Cardiac muscle cell (in vitro differentiated cells and primary cell): Measurements from ENCODE around the gene SLC25A21. TPM values are rescaled to one million over a fixed set of nuclear protein-coding genes. Genes with fewer than 3 reads are reported as not detected.
"Not testable (repeated sequence)": the region's sequence is repeated elsewhere in the genome, so short reads cannot be mapped to it uniquely, and the experiment has no call there.

ENCODE experiments used
- DNase-seq, 2 donors: peaks; one replicate each; pipeline versions ENCODE4 v3.0.0 to v3.0.0-alpha.2; 2010 to 2017; ENCODE audit warnings: low read depth in 1 of 2, low spot score in 1 of 2
- H3K27ac ChIP-seq: fragments of 200-600 bp; sonication (generic); 2 replicates; pipeline ENCODE4 v1.5.1; 2016
- H3K27me3 ChIP-seq: fragments of 200-600 bp; sonication (generic); 2 replicates; pipeline ENCODE4 v1.6.0; 2016; ENCODE audit warnings: control low read depth
- H3K36me3 ChIP-seq: fragments of 200-600 bp; sonication (generic); 2 replicates; pipeline ENCODE4 v1.5.1; 2016; ENCODE audit warnings: control low read depth
- H3K4me1 ChIP-seq: fragments of 200-600 bp; sonication (generic); 2 replicates; pipeline ENCODE4 v1.8.1; 2017; ENCODE audit warnings: low read depth, mild to moderate bottlenecking, mixed run types
- H3K4me3 ChIP-seq: fragments of 200-600 bp; sonication (generic); 2 replicates; pipeline ENCODE4 v1.5.1; 2016; ENCODE audit warnings: mild to moderate bottlenecking
- H3K9me3 ChIP-seq: fragments of 200-600 bp; sonication (generic); 2 replicates; pipeline ENCODE4 v1.5.1; 2017; ENCODE audit warnings: low read depth, mild to moderate bottlenecking, control low read depth
- CTCF ChIP-seq: IDR thresholded peaks from 2 replicates; pipeline ENCODE4 v1.5.1; 2012; ENCODE audit warnings: low read depth, mild to moderate bottlenecking, low read length
- polyA plus RNA-seq: library from polyadenylated mRNA; unstranded; fragments of >200 nt; fragmentation: Nextera tagmentation; extraction: Ambion mirVana; gene quantifications from 2 replicates; pipeline ENCODE4 v1.2.1, GENCODE V29; 2016
- total RNA-seq: library from RNA; depleted of rRNA; stranded (reverse); fragments of >200 nt; gene quantifications from 2 replicates; pipeline ENCODE4 v1.2.3, GENCODE V29; 2016

The SLC25A21 gene
- total and polyA plus RNA-seq, 2 experiments from 2014 or later, result 0.63 to 8.4 TPM

GRCh38 chr14:36702474-36702873 lies 469.9 kb downstream of the SLC25A21 start:
- no peaks in the 10 kb centered on the region for H3K36me3 ChIP-seq
- H3K4me3 ChIP-seq, result no peak overlapping the region
- H3K4me1 ChIP-seq, result no peaks in the 10 kb centered on the region
- no peaks in the 10 kb centered on the region for H3K9me3 ChIP-seq
- H3K27ac ChIP-seq, result no peak overlapping the region
- no peak for DNase-seq
- H3K27me3 ChIP-seq, result no peaks in the 10 kb centered on the region
- no peak for TF ChIP-seq CTCF

GRCh38 chr14:36701132-36701531 lies 471.3 kb downstream of the SLC25A21 start:
- no peak for TF ChIP-seq CTCF
- DNase-seq, result no peak
- H3K36me3 ChIP-seq, result no peaks in the 10 kb centered on the region
- no peaks in the 10 kb centered on the region for H3K9me3 ChIP-seq
- no peaks in the 10 kb centered on the region for H3K27me3 ChIP-seq
- no peak overlapping the region for H3K27ac ChIP-seq
- H3K4me1 ChIP-seq, result no peaks in the 10 kb centered on the region
- no peak overlapping the region for H3K4me3 ChIP-seq

GRCh38 chr14:36700651-36701050 lies 471.8 kb downstream of the SLC25A21 start:
- no peak for TF ChIP-seq CTCF
- H3K9me3 ChIP-seq, result no peaks in the 10 kb centered on the region
- no peak for DNase-seq

GRCh38 chr14:36699420-36699819 lies 473.0 kb downstream of the SLC25A21 start:
- not testable (repeated sequence) for H3K27ac ChIP-seq, H3K27me3 ChIP-seq, H3K4me1 ChIP-seq, H3K4me3 ChIP-seq, H3K36me3 ChIP-seq, DNase-seq, H3K9me3 ChIP-seq

More at GRCh38 chr14:36700651-36701050, 471.8 kb downstream of the SLC25A21 start:
- Histone ChIP-seq H3K27ac (no peak overlapping the region), H3K36me3 (no peaks in the 10 kb centered on the region), H3K4me3 (no peak overlapping the region), H3K4me1 (no peaks in the 10 kb centered on the region), H3K27me3 (no peaks in the 10 kb centered on the region)

- Histone ChIP-seq H3K4me3 (no peak overlapping the region), H3K27me3 (no peaks in the 10 kb centered on the region), H3K4me1 (no peaks in the 10 kb centered on the region), H3K9me3 (no peaks in the 10 kb centered on the region), H3K36me3 (no peaks in the 10 kb centered on the region), H3K27ac (no peak overlapping the region)
- no peak for TF ChIP-seq CTCF
- DNase-seq, result no peak
These were observed 481.9 kb downstream of the SLC25A21 start for GRCh38 chr14:36690311-36691040.

GRCh38 chr14:36684946-36685345 lies 487.5 kb downstream of the SLC25A21 start:
- Histone ChIP-seq H3K27me3 (no peaks in the 10 kb centered on the region), H3K4me3 (no peak overlapping the region), H3K27ac (no peak overlapping the region), H3K9me3 (no peaks in the 10 kb centered on the region), H3K4me1 (no peaks in the 10 kb centered on the region), H3K36me3 (no peaks in the 10 kb centered on the region)
- DNase-seq, result no peak
- TF ChIP-seq CTCF, result no peak
